Measurements from ENCODE around the gene NSF. TPM values are rescaled to one million over a fixed set of nuclear protein-coding genes. Genes with fewer than 3 reads are reported as not detected.
A peak's percentile ranks its signal among the peaks of the same experiment; 100 is the strongest.

The NSF gene
- polyA plus RNA-seq, 2 of the 4 experiments (the other 2 are of a cell fraction) = 30.1 to 63.1 TPM

- no peaks in the 10 kb centered on the region for H3K9me3 ChIP-seq
- ATAC-seq = no peak
- TF ChIP-seq FOSL2 (IDR thresholded peaks at IDR 0.05) (no peak), FOSL2 (CRISPR knock-in tag; IDR thresholded peaks at IDR 0.05) (peak; percentile 59), MAX (IDR thresholded peaks at IDR 0.05) (no peak)
- WGBS (ENCODE audit: missing lambda C conversion rate) = 95% methylated on average over 10 of the region's 10 CpGs
- FAIRE-seq = no peak
- H3K4me1 ChIP-seq = peaks cover 28% of the 10 kb centered on the region
- peak in 1 of 2 experiments; percentile 47 for DNase-seq (ENCODE audit: low read depth in 1 of 2, low spot score in 1 of 2)
- CTCF ChIA-PET = interaction anchor here (1.1 to 2.6 kb wide), 11 partner anchors 8 to 68 kb away, joined by 3 to 15 read pairs (median 3); no protein-coding TSS in a partner anchor
- POLR2A ChIA-PET = no interaction called here
- no peak overlapping the region for H3K4me2 ChIP-seq
- H3K4me3 ChIP-seq = no peak overlapping the region
- peak overlapping the region in 1 of 2 experiments; percentile 8; a peak in 1 of 6 replicates for H3K27ac ChIP-seq
Observed at GRCh38 chr17:46774108-46774737, 183.8 kb downstream of the NSF start.

- Histone ChIP-seq H3K4me3 (no peak overlapping the region), H3K9me3 (no peaks in the 10 kb centered on the region), H3K27ac (no peak overlapping the region), H3K4me1 (peaks cover 14% of the 10 kb centered on the region; the same call in 2 of the 3 replicates), H3K4me2 (no peak overlapping the region)
- FAIRE-seq (no peak), ATAC-seq (no peak), DNase-seq (ENCODE audit: low read depth in 1 of 2, low spot score in 1 of 2) (no peak)
- ChIA-PET CTCF (interaction anchor here (1.5 to 3.7 kb wide), 8 partner anchors 9 to 163 kb away, joined by 3 to 14 read pairs (median 6); no protein-coding TSS in a partner anchor), POLR2A (no interaction called here)
- 0 out of 2 replicates have a peak, but pooled peaks have one; percentile 31 for TF ChIP-seq KDM1A (IDR thresholded peaks at IDR 0.05; ENCODE audit: low read depth)
- TF ChIP-seq BHLHE40 (IDR thresholded peaks at IDR 0.05; ENCODE audit: low read depth, low read length) = no peak
- 72% methylated on average over 12 of the region's 12 CpGs for WGBS (ENCODE audit: missing lambda C conversion rate)
Observed at GRCh38 chr17:46776298-46777005, 186.0 kb downstream of the NSF start.

GRCh38 chr17:46777943-46778915 is 187.8 kb downstream of the NSF start:
- TF ChIP-seq MAFK (IDR thresholded peaks at IDR 0.05; ENCODE audit: partially characterized antibody) = peak; percentile 93
- TF ChIP-seq PBX3 (IDR thresholded peaks at IDR 0.05) = no peak
- Histone ChIP-seq H3K4me3 (no peak overlapping the region), H3K4me2 (no peak overlapping the region), H3K27ac (no peak overlapping the region), H3K4me1 (peaks cover 10% of the 10 kb centered on the region; the same call in 1 of the 3 replicates), H3K9me3 (no peaks in the 10 kb centered on the region)
- FAIRE-seq = no peak
- ChIA-PET POLR2A (no interaction called here), CTCF (interaction anchor here (1.1 to 3.7 kb wide), 7 partner anchors 11 to 61 kb away, joined by 3 to 14 read pairs (median 5); no protein-coding TSS in a partner anchor)
- DNase-seq (ENCODE audit: low read depth in 1 of 2, low spot score in 1 of 2) = peak in 1 of 2 experiments; percentile 36
- no peak for ATAC-seq
- WGBS (ENCODE audit: missing lambda C conversion rate) = 80% methylated on average over 23 of the region's 23 CpGs

- H3K4me3 ChIP-seq = no peak overlapping the region
- H3K4me2 ChIP-seq = no peak overlapping the region
- no peak for ATAC-seq
- 90% methylated on average over 5 of the region's 5 CpGs for whole genome bisulfite sequencing (ENCODE audit: missing lambda C conversion rate)
- CTCF ChIA-PET = interaction anchor here (1.1 to 3.7 kb wide), 3 partner anchors 9 to 65 kb away, joined by 3 to 14 read pairs (median 12); no protein-coding TSS in a partner anchor
- no peaks in the 10 kb centered on the region for H3K9me3 ChIP-seq
- no peak for DNase-seq (ENCODE audit: low read depth in 1 of 2, low spot score in 1 of 2)
- 0 out of 3 replicates have a peak, but pooled peaks cover 3% of the 10 kb centered on the region for H3K4me1 ChIP-seq
- FAIRE-seq = no peak
- POLR2A ChIA-PET = no interaction called here
- H3K27ac ChIP-seq = no peak overlapping the region
- no peak for TF ChIP-seq HEYL (CRISPR knock-in tag; IDR thresholded peaks at IDR 0.05)
- TF ChIP-seq RAD21 (conservative IDR thresholded peaks at IDR 0.05 in 1 of 2, IDR thresholded peaks at IDR 0.05 in 1 of 2) = no peak
- no peak for TF ChIP-seq NR3C1 (IDR thresholded peaks at IDR 0.05)
- no peak for TF ChIP-seq PHF8 (IDR thresholded peaks at IDR 0.05; ENCODE audit: borderline replicate concordance, low read depth)
- no peak for TF ChIP-seq JUNB (IDR thresholded peaks at IDR 0.05)
- no peak for TF ChIP-seq ZSCAN20 (CRISPR knock-in tag; IDR thresholded peaks at IDR 0.05)
- no peak for TF ChIP-seq TFCP2L1 (CRISPR knock-in tag; IDR thresholded peaks at IDR 0.05)
- TF ChIP-seq POLR2A (IDR thresholded peaks at IDR 0.05; ENCODE audit: low read length) = no peak
- TF ChIP-seq MYC (IDR thresholded peaks at IDR 0.05; ENCODE audit: borderline replicate concordance, low read length) = no peak
- TF ChIP-seq KDM5A (IDR thresholded peaks at IDR 0.05) = no peak
- TF ChIP-seq USF2 (IDR thresholded peaks at IDR 0.05) = no peak
- TF ChIP-seq EHF (CRISPR knock-in tag; IDR thresholded peaks at IDR 0.05) = no peak
- TF ChIP-seq PBX3 (IDR thresholded peaks at IDR 0.05) = no peak
- TF ChIP-seq FOSL2 (IDR thresholded peaks at IDR 0.05) = no peak
- TF ChIP-seq FOSL2 (CRISPR knock-in tag; IDR thresholded peaks at IDR 0.05) = no peak
- no peak for TF ChIP-seq NPAS2 (CRISPR knock-in tag; IDR thresholded peaks at IDR 0.05; ENCODE audit: borderline replicate concordance)
Observed at GRCh38 chr17:46780003-46780373, 189.5 kb downstream of the NSF start.
